Measurements from ENCODE around the gene HSD17B11. TPM values are rescaled to one million over a fixed set of nuclear protein-coding genes. Genes with fewer than 3 reads are reported as not detected.
"Not testable (repeated sequence)": the region's sequence is repeated elsewhere in the genome, so short reads cannot be mapped to it uniquely, and the experiment has no call there.

HSD17B11 gene
- total RNA-seq, 1 experiment from 2014 or later: 8.8 TPM

- no peak overlapping the region for H4K91ac ChIP-seq (ENCODE audit: insufficient read length, low read depth, low read length)
- no peak overlapping the region for H2BK15ac ChIP-seq (ENCODE audit: low read depth, low read length)
- H2BK20ac ChIP-seq (ENCODE audit: low read depth, low read length, poor library complexity, severe bottlenecking): no peak overlapping the region
- H3K18ac ChIP-seq (ENCODE audit: insufficient read length, low read depth, low read length): no peak overlapping the region
- no peak overlapping the region for H3T11ph ChIP-seq (ENCODE audit: low read length)
- Mint-ChIP-seq H3K4me1 (peaks cover 13 to 16% of the 10 kb centered on the region in 2 experiments), H3K27me3 (ENCODE audit: low read depth) (peaks cover 3% of the 10 kb centered on the region; the same call in 1 of the 2 replicates), H3K9me3 (peaks cover 7 to 13% of the 10 kb centered on the region in 2 experiments), H3K36me3 (ENCODE audit: insufficient read depth in 1 of 3, low read depth in 3 of 3) (peaks cover 14 to 29% (median 21%) of the 10 kb centered on the region in 3 experiments), H3K27ac (no peak overlapping the region), H3K4me3 (no peak overlapping the region)
- no peak overlapping the region for H3K14ac ChIP-seq (ENCODE audit: insufficient read depth, low read length)
- no peak for DNase-seq
- H2BK12ac ChIP-seq (ENCODE audit: insufficient read length, low read depth, low read length): no peak overlapping the region
- peaks cover 8% of the 10 kb centered on the region for H3K23me2 ChIP-seq (ENCODE audit: insufficient read length, low read depth, low read length, poor library complexity, severe bottlenecking)
- no peak overlapping the region for H4K5ac ChIP-seq (ENCODE audit: insufficient read length, low read depth, low read length)
- H4K20me1 ChIP-seq (ENCODE audit: control insufficient read depth, insufficient read depth, insufficient read length): no peaks in the 10 kb centered on the region
- no peaks in the 10 kb centered on the region for H3K4me1 ChIP-seq (ENCODE audit: insufficient read depth, low read length)
- no peak overlapping the region for H2BK5ac ChIP-seq (ENCODE audit: insufficient read length, low read length)
- no peaks in the 10 kb centered on the region for H3K79me1 ChIP-seq (ENCODE audit: insufficient read depth, low read depth, low read length, poor library complexity, severe bottlenecking)
- no peak overlapping the region for H3K9ac ChIP-seq (ENCODE audit: extremely low read depth, insufficient read length, low read length)
- H2AK5ac ChIP-seq (ENCODE audit: insufficient read length, low read length): no peak overlapping the region
- no CpG with 5 or more reads among the region's 3 CpGs for WGBS (ENCODE audit: extremely low coverage, insufficient read length, low lambda C conversion rate)
- H3K56ac ChIP-seq (ENCODE audit: insufficient read length, low read depth, low read length): no peak overlapping the region
- H2BK120ac ChIP-seq (ENCODE audit: low read depth, low read length, poor library complexity, severe bottlenecking): no peak overlapping the region
- H3K9me3 ChIP-seq (ENCODE audit: control insufficient read depth, low read depth, low read length): no peaks in the 10 kb centered on the region
- no peak for TF ChIP-seq CTCF (conservative IDR thresholded peaks at IDR 0.05)
- no peaks in the 10 kb centered on the region for H3K27me3 ChIP-seq (ENCODE audit: insufficient read depth, low read length)
- no peak overlapping the region for H4K8ac ChIP-seq (replicated peaks; ENCODE audit: insufficient read length, low read depth, low read length)
- H3K23ac ChIP-seq (ENCODE audit: insufficient read length, low read depth, low read length): no peak overlapping the region
- no peaks in the 10 kb centered on the region for H3K79me2 ChIP-seq (ENCODE audit: insufficient read depth, low read length)
- H3K27ac ChIP-seq (ENCODE audit: insufficient read length, low read depth, low read length): no peak overlapping the region
- H3K4me2 ChIP-seq (ENCODE audit: insufficient read depth, insufficient read length, low read length): no peak overlapping the region
- H3K4ac ChIP-seq (ENCODE audit: low read depth, low read length): no peak overlapping the region
- H2AFZ ChIP-seq (ENCODE audit: low read length): no peak overlapping the region
These were observed 3.8 kb downstream of the HSD17B11 start for GRCh38 chr4:87387237-87387636.

DNA sequence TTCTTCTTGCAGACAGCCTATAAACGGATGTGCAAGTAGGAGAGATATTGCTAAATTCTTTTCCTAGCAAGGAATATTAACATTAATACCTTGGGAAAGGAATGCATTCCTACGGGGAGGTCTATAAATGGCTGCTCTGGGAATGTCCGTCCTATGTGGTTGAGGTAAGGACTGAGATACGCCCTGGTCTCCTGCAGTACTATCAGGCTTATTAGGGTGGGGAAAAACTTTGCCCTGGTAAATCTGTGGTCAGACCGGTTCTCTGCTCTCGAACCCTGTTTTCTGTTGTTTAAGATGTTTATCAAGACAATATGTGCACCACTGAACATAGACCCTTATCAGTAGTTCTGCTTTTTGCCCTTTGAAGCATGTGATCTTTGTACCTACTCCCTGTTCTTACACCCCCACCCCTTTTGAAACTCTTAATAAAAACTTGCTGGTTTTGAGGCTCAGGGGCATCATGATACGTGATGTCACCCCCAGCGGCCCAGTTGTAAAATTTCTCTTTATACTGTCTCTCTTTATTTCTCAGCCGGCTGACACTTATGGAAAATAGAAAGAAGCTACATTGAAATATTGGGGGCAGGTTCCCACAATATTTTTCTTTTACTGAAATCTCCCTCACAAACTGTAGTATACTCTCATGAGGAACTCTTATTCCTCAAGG lies 6.4 kb downstream of the HSD17B11 start:
- not testable (repeated sequence) for H2BK12ac ChIP-seq (ENCODE audit: insufficient read length, low read depth, low read length); H3K18ac ChIP-seq (ENCODE audit: insufficient read length, low read depth, low read length); H4K20me1 ChIP-seq (ENCODE audit: control insufficient read depth, insufficient read depth, insufficient read length); DNase-seq; H3K27me3 Mint-ChIP-seq (ENCODE audit: low read depth); H3K23ac ChIP-seq (ENCODE audit: insufficient read length, low read depth, low read length); H3K27ac Mint-ChIP-seq; H3T11ph ChIP-seq (ENCODE audit: low read length); H4K8ac ChIP-seq (replicated peaks; ENCODE audit: insufficient read length, low read depth, low read length); H4K5ac ChIP-seq (ENCODE audit: insufficient read length, low read depth, low read length); H2BK15ac ChIP-seq (ENCODE audit: low read depth, low read length); H2BK20ac ChIP-seq (ENCODE audit: low read depth, low read length, poor library complexity, severe bottlenecking); H3K4me1 Mint-ChIP-seq; H3K23me2 ChIP-seq (ENCODE audit: insufficient read length, low read depth, low read length, poor library complexity, severe bottlenecking); H3K79me2 ChIP-seq (ENCODE audit: insufficient read depth, low read length); H3K56ac ChIP-seq (ENCODE audit: insufficient read length, low read depth, low read length); H3K14ac ChIP-seq (ENCODE audit: insufficient read depth, low read length); H3K4me3 Mint-ChIP-seq; H2AK5ac ChIP-seq (ENCODE audit: insufficient read length, low read length); H3K27me3 ChIP-seq (ENCODE audit: insufficient read depth, low read length); H3K4me2 ChIP-seq (ENCODE audit: insufficient read depth, insufficient read length, low read length); H3K4me1 ChIP-seq (ENCODE audit: insufficient read depth, low read length); H2AFZ ChIP-seq (ENCODE audit: low read length); H3K79me1 ChIP-seq (ENCODE audit: insufficient read depth, low read depth, low read length, poor library complexity, severe bottlenecking); H3K9ac ChIP-seq (ENCODE audit: extremely low read depth, insufficient read length, low read length); H3K4ac ChIP-seq (ENCODE audit: low read depth, low read length); H2BK5ac ChIP-seq (ENCODE audit: insufficient read length, low read length); H3K27ac ChIP-seq (ENCODE audit: insufficient read length, low read depth, low read length); H2BK120ac ChIP-seq (ENCODE audit: low read depth, low read length, poor library complexity, severe bottlenecking); H3K9me3 ChIP-seq (ENCODE audit: control insufficient read depth, low read depth, low read length); H4K91ac ChIP-seq (ENCODE audit: insufficient read length, low read depth, low read length)
- Mint-ChIP-seq H3K36me3 (ENCODE audit: insufficient read depth in 1 of 3, low read depth in 3 of 3) (peaks cover 21 to 37% (median 27%) of the 10 kb centered on the region in 3 experiments), H3K9me3 (peaks cover 7 to 11% of the 10 kb centered on the region in 2 experiments)
- WGBS (ENCODE audit: extremely low coverage, insufficient read length, low lambda C conversion rate): no CpG with 5 or more reads among the region's 9 CpGs

Measured in H9 (cell line).